HG03280 (cell line): ENCODE data around the gene BEAN1.

Experiments used
- ATAC-seq: cut with Tn5 transposase; IDR thresholded peaks from one replicate; pipeline ENCODE4 v1.9.1; 2021; ENCODE audit warnings: mild to moderate bottlenecking, moderate library complexity; ENCODE audit not compliant: unreplicated experiment

The BEAN1 gene

GRCh38 chr16:66517586-66518263 is 90.6 kb downstream of the BEAN1 start:
- no peak for ATAC-seq

- ATAC-seq: no peak
Measured at GRCh38 chr16:66519482-66520373, 92.6 kb downstream of the BEAN1 start.

- no peak for ATAC-seq
Measured at GRCh38 chr16:66520406-66521170, 93.5 kb downstream of the BEAN1 start.

GRCh38 chr16:66521252-66521713 is 94.2 kb downstream of the BEAN1 start:
- no peak for ATAC-seq

- ATAC-seq: no peak
Measured at GRCh38 chr16:66521951-66522771, 95.1 kb downstream of the BEAN1 start.

- no peak for ATAC-seq
Measured at GRCh38 chr16:66522816-66523590, 95.9 kb downstream of the BEAN1 start.

- peak; percentile 58 for ATAC-seq
Measured at GRCh38 chr16:66523861-66524354, 96.8 kb downstream of the BEAN1 start.

GRCh38 chr16:66524601-66525164 is 97.6 kb downstream of the BEAN1 start:
- peak; percentile 49 for ATAC-seq

- no peak for ATAC-seq
Measured at GRCh38 chr16:66525396-66526180, 98.5 kb downstream of the BEAN1 start.

- no peak for ATAC-seq
Measured at GRCh38 chr16:66528294-66528693, 101.2 kb downstream of the BEAN1 start.

- no peak for ATAC-seq
Measured at GRCh38 chr16:66529475-66529874, 102.4 kb downstream of the BEAN1 start.
